ENCODE data around the gene ESCO1. TPM values are rescaled to one million over a fixed set of nuclear protein-coding genes. Genes with fewer than 3 reads are reported as not detected.
"Not testable (repeated sequence)": the region's sequence is repeated elsewhere in the genome, so short reads cannot be mapped to it uniquely, and the experiment has no call there.

ESCO1 gene
- 10 to 100 TPM; 20.2 to 20.3 TPM for total RNA-seq

- POLR2A ChIA-PET, result interaction anchor here (0.6 to 4.0 kb wide), 7 partner anchors 8 to 583 kb away, joined by 3 to 45 read pairs (median 4); partner anchors contain the start of genes ABHD3, MIB1, ROCK1 and SNRPD1
- CTCF ChIA-PET, result interaction anchor here (0.5 to 2.4 kb wide), 17 partner anchors 10 to 489 kb away, joined by 3 to 51 read pairs (median 4); partner anchors contain the start of genes MIB1, ROCK1 and SNRPD1
Observed at GRCh38 chr18:21600526-21601410, at the start of gene ESCO1. Gene ESCO1, minus strand, starts transcription at chr18:21600704. Its CDS starts 25,861 bp downstream, at chr18:21574843.

- POLR2A ChIA-PET, result not testable (repeated sequence)
- CTCF ChIA-PET, result interaction anchor here (0.6 kb wide), 1 partner anchor 449 kb away, joined by 3 read pairs; no protein-coding TSS in a partner anchor
Observed at GRCh38 chr18:21640375-21640774, 39.9 kb upstream of the ESCO1 start.

- CTCF ChIA-PET, result no interaction called here
Observed at GRCh38 chr18:21638822-21639221, 38.3 kb upstream of the ESCO1 start.

GRCh38 chr18:21636769-21637168, 36.3 kb upstream of the ESCO1 start:
- ChIA-PET CTCF (no interaction called here), POLR2A (no interaction called here)

More at GRCh38 chr18:21638822-21639221, 38.3 kb upstream of the ESCO1 start:
- POLR2A ChIA-PET, result no interaction called here

GRCh38 chr18:21634588-21635199, 34.2 kb upstream of the ESCO1 start:
- POLR2A ChIA-PET, result no interaction called here
- CTCF ChIA-PET, result no interaction called here

- ChIA-PET CTCF (interaction anchor here (0.6 to 0.9 kb wide), 2 partner anchors 16 to 20 kb away, joined by 3 to 5 read pairs; partner anchors contain the start of gene SNRPD1), POLR2A (no interaction called here)
Observed at GRCh38 chr18:21632393-21632792, 31.9 kb upstream of the ESCO1 start.

- POLR2A ChIA-PET, result interaction anchor here (1.7 kb wide), 1 partner anchor 29 kb away, joined by 4 read pairs; the partner anchor contains the start of gene ESCO1
- CTCF ChIA-PET, result interaction anchor here (1.0 to 2.3 kb wide), 4 partner anchors 17 to 111 kb away, joined by 3 to 7 read pairs (median 4); partner anchors contain the start of genes ESCO1, MIB1 and SNRPD1
Observed at GRCh38 chr18:21629089-21629832, 28.8 kb upstream of the ESCO1 start.

GRCh38 chr18:21621640-21622039, 21.1 kb upstream of the ESCO1 start:
- CTCF ChIA-PET, result interaction anchor here (1.4 kb wide), 1 partner anchor 9 kb away, joined by 8 read pairs; the partner anchor contains the start of gene SNRPD1

GRCh38 chr18:21612125-21613039, 11.9 kb upstream of the ESCO1 start, which contains the start of gene SNRPD1:
Gene SNRPD1, plus strand, starts transcription at chr18:21612314. Its CDS starts 116 bp downstream, at chr18:21612430.
- CTCF ChIA-PET, result interaction anchor here (0.6 to 4.9 kb wide), 10 partner anchors 9 to 1812 kb away, joined by 3 to 51 read pairs (median 4); partner anchors contain the start of gene ESCO1
- POLR2A ChIA-PET, result interaction anchor here (1.2 to 3.8 kb wide), 2 partner anchors 12 to 92 kb away, joined by 3 to 45 read pairs; partner anchors contain the start of genes ABHD3 and ESCO1

More at GRCh38 chr18:21621640-21622039, 21.1 kb upstream of the ESCO1 start:
- POLR2A ChIA-PET, result not testable (repeated sequence)

- POLR2A ChIA-PET, result interaction anchor here (1.2 to 3.8 kb wide), 2 partner anchors 11 to 93 kb away, joined by 3 to 45 read pairs; partner anchors contain the start of genes ABHD3 and ESCO1
- CTCF ChIA-PET, result interaction anchor here (0.7 to 4.9 kb wide), 6 partner anchors 11 to 1812 kb away, joined by 3 to 51 read pairs (median 6); partner anchors contain the start of gene ESCO1
Observed at GRCh38 chr18:21611401-21612124, 11.1 kb upstream of the ESCO1 start.

GRCh38 chr18:21605213-21605612, 4.7 kb upstream of the ESCO1 start:
- POLR2A ChIA-PET, result interaction anchor here (0.6 kb wide), 1 partner anchor 55 kb away, joined by 3 read pairs; no protein-coding TSS in a partner anchor
- CTCF ChIA-PET, result interaction anchor here (1.0 to 1.2 kb wide), 2 partner anchors 11 to 13 kb away, joined by 3 read pairs; no protein-coding TSS in a partner anchor

GRCh38 chr18:21604671-21605070, 4.2 kb upstream of the ESCO1 start:
- ChIA-PET POLR2A (no interaction called here), CTCF (interaction anchor here (1.0 kb wide), 1 partner anchor 14 kb away, joined by 3 read pairs; no protein-coding TSS in a partner anchor)

GRCh38 chr18:21602299-21602587, 1.7 kb upstream of the ESCO1 start:
- CTCF ChIA-PET, result interaction anchor here (1.2 kb wide), 1 partner anchor 27 kb away, joined by 3 read pairs; no protein-coding TSS in a partner anchor
- POLR2A ChIA-PET, result interaction anchor here (4.0 kb wide), 1 partner anchor 9 kb away, joined by 45 read pairs; the partner anchor contains the start of gene SNRPD1

- ChIA-PET CTCF (interaction anchor here (0.7 to 2.4 kb wide), 14 partner anchors 11 to 488 kb away, joined by 3 to 51 read pairs (median 4); partner anchors contain the start of genes ROCK1 and SNRPD1), POLR2A (interaction anchor here (0.5 to 4.0 kb wide), 6 partner anchors 12 to 488 kb away, joined by 3 to 45 read pairs (median 8); partner anchors contain the start of genes ABHD3, MIB1, ROCK1 and SNRPD1)
Observed at GRCh38 chr18:21599585-21600525, 649 bp downstream of the ESCO1 start.

All from activated CD8-positive, alpha-beta memory T cell treated with anti-CD3 and anti-CD28 coated beads for 36 hours (primary cell).